ENCODE data around the gene CDK13. TPM values are rescaled to one million over a fixed set of nuclear protein-coding genes. Genes with fewer than 3 reads are reported as not detected.
"Not testable (repeated sequence)": the region's sequence is repeated elsewhere in the genome, so short reads cannot be mapped to it uniquely, and the experiment has no call there.

The CDK13 gene
- total RNA-seq (2014; rRNA removed; shearing (Covaris generic)), result 26.2 and 27.0 TPM in 2 replicates
- polyA plus RNA-seq (2015; cell fraction: cytosol; rRNA removed), result 14.0 and 17.6 TPM in 2 replicates
- polyA plus RNA-seq (2015; cell fraction: nucleus; rRNA removed), result 37.7 and 40.4 TPM in 2 replicates

GRCh38 chr7:39949971-39950472 is at the start of gene CDK13:
Gene CDK13 (plus strand): TSS chr7:39950256. CDS start chr7:39950642, 386 bp downstream.
- DNase-seq (ENCODE audit: low read depth), result peak; percentile 82

GRCh38 chr7:39904077-39904486 is 46.0 kb upstream of the CDK13 start:
- no peak for DNase-seq (ENCODE audit: low read depth)

- no peak for DNase-seq (ENCODE audit: low read depth)
Measured at GRCh38 chr7:39908141-39908540, 41.9 kb upstream of the CDK13 start.

DNA sequence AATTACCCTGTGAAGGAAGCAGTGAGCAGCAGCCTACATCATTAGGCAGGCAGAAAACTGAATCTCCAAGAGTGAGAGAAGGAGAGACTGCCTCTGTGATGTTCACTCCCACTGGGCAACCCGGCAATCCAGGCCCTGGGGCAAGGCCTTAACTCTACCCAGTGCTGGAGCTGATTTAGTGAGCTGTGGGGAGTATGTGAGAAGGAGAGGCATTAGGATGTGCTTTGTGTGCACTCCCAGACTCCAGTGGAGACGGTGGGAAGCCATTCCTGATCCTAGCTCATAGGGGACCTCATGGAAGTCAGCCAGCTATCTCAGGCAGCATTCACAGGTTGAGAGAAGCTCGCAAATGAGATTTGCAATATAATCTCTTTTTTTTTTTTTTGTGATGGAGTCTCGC is 41.1 kb upstream of the CDK13 start:
- no peak for DNase-seq (ENCODE audit: low read depth)

DNA sequence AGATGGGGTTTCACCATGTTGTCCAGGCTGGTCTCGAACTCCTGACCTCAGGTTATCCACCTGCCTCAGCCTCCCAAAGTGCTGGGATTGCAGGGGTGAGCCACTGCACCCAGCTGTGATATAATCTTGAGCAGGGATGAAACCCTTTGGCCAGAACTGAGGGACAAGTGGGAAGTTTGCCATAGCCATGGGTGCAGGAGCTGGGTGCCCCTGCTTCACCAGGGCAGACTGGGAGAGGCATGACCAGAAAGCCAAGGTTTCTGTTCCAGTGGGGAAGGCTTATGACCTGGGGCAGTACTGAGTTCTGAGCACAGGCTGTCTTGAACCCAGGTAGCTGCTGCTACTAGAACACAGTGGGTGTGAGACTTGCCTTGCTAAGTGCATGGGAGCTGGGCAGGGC is 40.5 kb upstream of the CDK13 start:
- DNase-seq (ENCODE audit: low read depth), result no peak

- no peak for DNase-seq (ENCODE audit: low read depth)
Measured at GRCh38 chr7:39910108-39910869, 39.8 kb upstream of the CDK13 start.

DNA sequence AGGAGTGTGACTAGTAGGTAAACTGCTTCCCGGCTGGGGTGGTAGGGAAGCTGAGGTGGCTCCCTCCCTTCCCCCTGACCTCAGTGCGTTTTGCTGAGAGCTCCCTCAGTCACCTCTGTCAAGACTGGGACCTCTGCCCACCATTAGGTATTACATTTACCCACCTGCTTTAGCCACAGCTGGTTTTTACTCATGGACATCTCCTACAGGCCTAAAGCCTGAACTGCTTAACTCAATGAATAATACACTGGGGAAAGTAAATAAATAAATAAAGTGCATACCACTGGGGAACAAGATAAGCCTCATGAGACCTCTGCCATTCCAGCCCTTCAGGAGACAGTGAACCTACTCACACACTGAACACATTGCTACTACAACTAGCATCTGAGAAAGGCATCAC is 38.9 kb upstream of the CDK13 start:
- no peak for DNase-seq (ENCODE audit: low read depth)

DNA sequence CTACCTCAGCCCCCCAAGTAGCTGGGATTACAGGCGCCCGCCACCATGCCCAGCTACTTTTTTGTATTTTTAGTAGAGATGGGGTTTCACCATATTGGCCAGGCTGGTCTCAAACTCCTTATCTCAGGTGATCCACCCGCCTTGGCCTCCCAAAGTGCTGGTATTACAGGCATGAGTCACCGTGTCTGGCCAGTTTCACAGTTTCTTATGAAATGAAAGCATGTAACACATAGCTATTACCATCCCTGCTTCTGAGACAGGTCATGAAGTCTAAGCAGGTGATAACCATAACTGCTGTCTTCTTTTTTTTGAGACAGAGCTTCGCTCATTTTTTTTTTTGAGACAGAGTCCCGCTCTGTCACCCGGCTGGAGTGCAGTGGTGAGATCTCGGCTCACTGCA is 34.2 kb upstream of the CDK13 start:
- DNase-seq (ENCODE audit: low read depth), result not testable (repeated sequence)

DNA sequence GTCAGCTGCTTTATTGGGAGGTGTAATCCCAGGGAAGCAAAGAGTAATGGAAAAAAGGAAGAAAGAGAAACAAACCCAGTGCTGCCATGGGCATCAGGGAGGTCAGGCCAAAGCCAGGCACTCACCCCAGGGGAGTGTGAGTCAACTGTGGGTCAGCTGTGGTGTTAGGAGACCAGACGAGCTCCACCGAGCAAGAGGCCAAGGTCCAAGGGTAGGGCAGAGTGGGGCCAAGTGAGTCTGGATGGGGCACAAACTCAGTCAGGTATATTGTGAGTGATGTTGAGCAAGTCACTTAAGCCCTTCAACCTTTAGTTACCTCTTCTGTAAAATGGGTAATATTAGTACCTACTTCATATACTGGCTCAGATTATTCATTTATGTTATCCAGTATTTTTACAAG is 30.4 kb upstream of the CDK13 start:
- DNase-seq (ENCODE audit: low read depth), result no peak

DNA sequence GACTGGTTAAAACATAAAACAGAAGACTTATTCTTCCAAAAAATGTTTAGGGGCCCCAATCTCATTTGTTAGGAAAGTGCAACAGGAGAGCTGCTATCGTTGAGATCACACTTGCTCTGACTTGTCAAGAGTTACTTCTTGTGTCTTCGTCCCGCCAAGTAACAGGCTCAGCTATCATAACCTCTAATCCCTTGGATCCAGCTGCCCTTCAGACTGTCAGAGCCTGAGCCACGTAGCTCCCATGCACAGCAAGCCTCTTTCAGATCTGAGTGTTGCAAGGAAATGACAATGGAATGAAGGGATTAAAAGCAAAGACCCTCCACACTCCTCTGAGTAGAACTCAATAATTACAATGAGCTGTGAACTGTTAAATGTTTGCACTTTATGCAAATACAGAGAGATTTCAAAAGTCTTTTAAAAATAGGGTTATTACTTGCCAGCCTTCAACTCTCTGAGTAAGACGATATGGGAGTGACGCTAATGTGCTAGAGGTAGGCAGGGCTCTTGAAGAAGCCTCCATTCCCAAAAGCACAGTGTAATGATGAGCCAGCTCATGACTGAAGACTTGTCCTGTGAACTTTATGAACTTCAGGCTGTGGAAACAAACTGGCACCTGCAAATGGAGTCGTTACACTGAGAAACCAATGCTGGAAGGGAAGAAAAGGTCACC is 28.4 kb upstream of the CDK13 start:
- no peak for DNase-seq (ENCODE audit: low read depth)

DNA sequence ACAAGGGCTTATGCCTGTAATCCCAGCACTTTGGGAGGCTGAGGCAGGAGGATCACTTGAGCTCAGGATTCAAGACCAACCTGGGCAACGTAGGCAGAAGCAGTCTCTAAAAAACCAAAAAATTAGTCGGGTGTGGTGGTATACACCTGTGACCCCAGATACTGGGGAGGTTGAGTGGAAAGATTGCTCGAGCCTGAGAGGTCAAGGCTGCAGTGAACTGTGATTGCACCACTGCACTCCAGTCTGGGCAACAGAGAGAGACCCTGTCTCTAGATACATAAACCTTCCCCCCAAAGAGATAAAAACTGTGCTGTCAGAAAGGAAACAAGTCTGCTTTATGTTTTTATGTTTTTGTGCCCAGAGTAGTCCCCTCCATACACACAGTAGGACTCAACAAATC is 27.5 kb upstream of the CDK13 start:
- DNase-seq (ENCODE audit: low read depth), result no peak

DNA sequence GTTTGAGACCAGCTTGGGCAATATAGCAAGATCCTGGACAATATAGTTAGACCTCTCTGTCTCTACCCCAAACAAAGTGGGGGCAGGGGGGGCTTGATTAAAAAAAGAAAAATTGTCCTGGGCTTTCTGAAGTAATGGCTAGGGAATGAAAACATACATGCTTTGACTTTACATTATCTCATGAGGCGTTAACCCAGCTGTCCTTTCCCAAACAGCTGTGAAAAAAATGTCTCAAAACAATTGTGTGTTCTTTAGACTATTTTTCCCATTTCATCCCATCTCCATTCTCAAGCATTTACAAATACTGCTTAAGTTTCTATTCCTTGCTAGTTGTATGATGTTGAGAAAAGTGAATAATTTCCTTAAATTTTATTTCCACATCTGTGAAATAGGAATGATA is 27.0 kb upstream of the CDK13 start:
- no peak for DNase-seq (ENCODE audit: low read depth)

DNA sequence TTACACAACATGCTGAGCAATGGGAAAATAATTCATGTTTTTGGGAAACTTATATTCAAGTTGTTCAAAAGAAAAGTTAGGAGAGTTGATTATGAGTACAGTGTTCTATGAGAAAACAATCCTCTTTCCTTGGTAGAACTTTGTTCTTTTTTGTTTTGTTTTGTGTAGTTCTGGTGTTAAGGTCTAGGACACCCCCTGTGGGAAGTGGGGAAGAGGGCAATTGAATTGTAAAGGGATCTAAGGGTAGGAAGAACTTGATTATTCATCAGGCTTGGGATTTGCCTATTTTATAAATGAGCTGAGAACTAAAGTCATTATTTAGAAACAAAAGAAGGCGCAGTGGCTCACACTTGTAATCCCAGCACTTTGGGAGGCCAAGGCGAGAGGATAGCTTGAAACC is 25.9 kb upstream of the CDK13 start:
- DNase-seq (ENCODE audit: low read depth), result no peak

- no peak for DNase-seq (ENCODE audit: low read depth)
Measured at GRCh38 chr7:39926111-39926510, 23.9 kb upstream of the CDK13 start.

DNA sequence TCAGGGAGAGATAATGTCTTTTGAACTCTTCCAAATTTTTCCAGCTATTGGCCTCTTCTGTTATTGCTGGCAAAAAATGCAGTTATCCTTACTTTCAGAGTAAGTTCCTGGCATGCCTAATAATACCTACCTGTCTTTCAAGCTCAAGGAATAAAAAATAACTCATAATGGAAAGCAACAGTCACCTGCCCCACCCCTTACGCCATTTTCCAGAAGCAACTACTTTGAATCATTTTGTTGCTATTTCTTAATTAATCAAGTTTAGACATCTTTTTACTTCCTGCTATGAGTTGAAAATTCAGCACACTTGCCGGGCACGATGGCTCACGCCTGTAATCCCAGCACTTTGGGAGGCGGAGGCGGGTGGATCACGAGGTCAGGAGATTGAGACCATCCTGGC is 23.0 kb upstream of the CDK13 start:
- DNase-seq (ENCODE audit: low read depth), result no peak

DNA sequence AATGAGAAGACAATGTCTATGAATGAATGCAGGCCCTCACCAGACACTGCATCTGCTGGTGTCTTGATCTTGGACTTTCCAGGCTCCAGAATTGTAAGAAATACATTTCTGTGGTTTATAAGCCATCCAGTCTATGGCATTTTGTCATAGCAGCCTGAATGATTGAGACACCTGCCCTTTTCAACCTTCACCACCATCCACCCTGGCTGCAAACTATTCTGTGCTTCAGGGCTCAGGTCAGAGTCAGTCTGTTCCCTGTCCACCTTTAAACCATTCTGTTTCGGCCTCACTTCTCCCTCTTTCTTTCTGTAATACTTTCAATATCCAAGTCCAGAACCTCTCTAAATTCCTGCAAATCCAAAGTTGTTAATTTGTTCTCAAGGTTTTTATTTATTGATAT is 15.9 kb upstream of the CDK13 start:
- no peak for DNase-seq (ENCODE audit: low read depth)

GRCh38 chr7:39936761-39937160 is 13.3 kb upstream of the CDK13 start:
- DNase-seq (ENCODE audit: low read depth), result no peak

- no peak for DNase-seq (ENCODE audit: low read depth)
Measured at GRCh38 chr7:39937366-39938153, 12.5 kb upstream of the CDK13 start.

- DNase-seq (ENCODE audit: low read depth), result no peak
Measured at GRCh38 chr7:39942883-39943282, 7.2 kb upstream of the CDK13 start.

- DNase-seq (ENCODE audit: low read depth), result no peak
Measured at GRCh38 chr7:39946693-39947092, 3.4 kb upstream of the CDK13 start.

DNA sequence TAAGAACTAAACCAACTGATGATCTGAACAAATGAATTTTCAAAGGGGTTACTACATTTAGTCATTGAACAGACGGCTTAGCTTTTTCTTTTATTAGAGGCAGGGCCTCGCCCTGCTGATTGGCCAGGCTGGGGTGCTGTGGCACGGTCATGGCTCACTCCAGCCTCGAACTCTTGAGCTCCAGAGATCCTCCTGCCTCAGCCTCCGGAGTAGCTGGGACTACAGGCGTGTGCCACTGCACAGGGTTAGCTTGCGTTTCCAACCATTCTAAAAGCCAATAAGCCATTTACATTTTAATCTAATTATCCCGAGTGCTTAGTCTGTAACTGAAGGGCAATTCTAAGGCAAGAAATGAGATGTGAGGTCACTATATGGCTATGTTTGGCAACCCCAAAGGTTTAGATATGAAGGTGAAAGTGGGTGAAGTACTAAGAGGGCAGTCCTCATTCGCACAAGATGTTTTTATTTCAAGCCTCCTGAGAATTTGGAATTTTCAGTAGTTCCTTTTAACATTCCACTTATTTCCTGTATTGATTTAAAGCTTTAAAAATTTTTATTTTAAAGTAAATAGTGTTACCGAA is 1.6 kb upstream of the CDK13 start:
- DNase-seq (ENCODE audit: low read depth), result no peak

Data from HT1080 (cell line).